ENCODE data around the gene ARPC2.

ARPC2 gene

GRCh38 chr2:218216336-218216673, 684 bp upstream of the ARPC2 start:
- peak in 6 of 56 donors; percentile 2 to 61 (median 24) for DNase-seq

DNA sequence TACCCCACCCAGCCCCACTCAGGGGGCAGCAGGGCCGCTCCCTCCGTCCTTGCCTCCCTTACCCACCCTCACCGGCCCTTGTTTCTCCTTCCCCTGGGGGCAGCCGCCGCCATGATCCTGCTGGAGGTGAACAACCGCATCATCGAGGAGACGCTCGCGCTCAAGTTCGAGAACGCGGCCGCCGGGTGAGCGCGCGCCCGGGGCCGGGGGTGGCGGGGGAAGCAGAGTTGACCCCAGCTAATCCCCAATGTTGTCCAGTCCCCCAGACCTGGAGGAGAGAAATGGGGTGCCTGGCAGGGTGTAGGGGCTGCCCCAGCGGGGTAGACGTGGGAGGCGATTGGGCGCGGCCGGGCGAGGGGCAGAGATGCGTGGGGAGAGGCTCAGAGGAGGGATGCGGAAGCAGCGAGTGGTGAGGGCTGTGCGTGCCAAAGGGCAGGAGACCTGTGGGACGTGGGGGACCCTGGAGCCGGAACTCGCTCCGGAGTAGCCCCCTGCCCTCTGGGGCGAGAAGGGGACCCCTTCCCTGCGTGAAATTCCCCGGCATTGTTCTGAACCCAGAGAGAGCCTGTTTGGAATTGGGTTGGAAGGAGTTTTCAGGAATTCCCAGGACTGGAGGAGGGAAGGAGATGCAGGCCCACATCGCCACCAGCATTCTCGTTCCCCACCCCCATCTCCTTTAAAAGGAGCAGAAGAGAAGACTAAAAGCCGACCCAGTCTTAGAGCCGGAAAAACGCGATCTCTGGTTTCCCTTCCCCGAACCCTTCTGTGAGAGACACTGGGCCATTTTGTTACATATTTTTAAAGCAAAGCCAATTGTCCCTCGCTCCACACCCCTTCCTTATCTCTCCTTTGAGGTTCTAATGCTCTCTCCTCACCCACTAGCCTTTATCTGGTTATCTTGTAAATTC, 625 bp downstream of the ARPC2 start:
- DNase-seq, result peak in 43 of 56 donors; percentile 3 to 81 (median 50)

DNA sequence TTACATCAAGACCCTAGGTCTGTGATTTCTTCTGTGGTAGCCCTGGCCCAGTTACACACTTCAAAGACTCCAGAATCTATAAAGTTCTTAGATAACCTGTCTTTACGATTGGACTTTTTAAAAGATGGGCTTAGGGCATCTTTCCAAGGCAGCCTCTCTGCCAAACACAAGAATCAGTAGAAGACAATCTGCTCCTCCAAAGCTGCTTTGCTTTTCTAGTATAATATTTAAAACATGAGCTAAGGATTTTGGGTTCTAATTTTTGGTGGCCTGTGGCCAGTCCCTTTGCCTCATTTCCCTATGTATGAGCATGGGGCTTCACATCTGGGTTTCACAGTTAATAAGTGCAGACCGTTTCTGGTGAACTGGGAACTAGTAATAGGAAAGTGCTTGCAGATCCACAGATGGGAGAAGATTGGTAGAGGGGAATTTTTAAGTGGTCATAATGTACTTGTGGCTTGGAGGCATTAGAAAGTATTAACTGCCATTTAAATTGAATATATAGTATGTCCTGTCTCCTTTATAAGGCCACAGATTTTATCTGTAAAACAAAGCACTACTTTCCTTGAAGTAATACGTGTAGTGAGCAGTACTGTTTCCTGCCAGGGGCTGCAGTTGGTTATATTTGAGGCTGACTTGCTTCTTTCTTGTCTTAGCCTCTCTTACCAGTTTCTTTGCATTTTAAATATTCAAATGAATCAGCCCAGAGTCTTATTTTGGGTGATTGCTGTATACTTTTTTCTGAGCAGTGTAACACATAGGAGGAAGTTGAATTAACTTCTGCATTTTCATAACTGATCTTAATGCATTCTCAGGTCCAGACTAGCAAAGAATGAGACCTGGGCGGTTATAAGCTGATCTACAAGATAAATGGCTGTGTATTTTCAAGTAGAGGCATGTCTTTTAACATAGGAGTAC, 1.5 kb downstream of the ARPC2 start:
- DNase-seq, result no peak

DNA sequence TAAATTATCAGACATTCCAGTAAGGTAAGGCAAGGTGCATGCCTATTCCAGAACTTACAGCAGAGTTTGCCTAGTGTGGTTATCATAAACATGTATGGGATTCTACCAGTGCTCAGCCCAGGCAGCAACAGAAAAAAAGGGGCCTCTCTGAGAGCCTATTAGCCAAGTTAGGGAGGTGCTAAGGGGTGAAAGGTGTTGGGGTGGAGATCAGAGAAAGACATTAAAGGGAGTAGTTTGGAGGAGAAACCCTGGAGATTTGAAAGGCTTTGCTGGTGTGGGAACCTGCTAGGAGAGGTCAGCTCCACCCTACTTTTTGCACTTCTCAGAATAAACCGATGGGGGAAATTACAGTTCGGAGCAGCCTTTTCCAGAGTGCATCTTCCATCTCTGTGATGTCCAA, 2.9 kb downstream of the ARPC2 start:
- DNase-seq, result no peak

- DNase-seq, result peak in 24 of 56 donors; percentile 0 to 62 (median 14)
These were observed 4.0 kb downstream of the ARPC2 start for GRCh38 chr2:218221000-218221399.

- DNase-seq, result no peak
These were observed 6.1 kb downstream of the ARPC2 start for GRCh38 chr2:218223046-218223445.

GRCh38 chr2:218224186-218224585, 7.2 kb downstream of the ARPC2 start:
- DNase-seq, result no peak

- DNase-seq, result no peak
These were observed 9.9 kb downstream of the ARPC2 start for GRCh38 chr2:218226903-218227302.

GRCh38 chr2:218228366-218229090, 11.5 kb downstream of the ARPC2 start:
- DNase-seq, result no peak

DNA sequence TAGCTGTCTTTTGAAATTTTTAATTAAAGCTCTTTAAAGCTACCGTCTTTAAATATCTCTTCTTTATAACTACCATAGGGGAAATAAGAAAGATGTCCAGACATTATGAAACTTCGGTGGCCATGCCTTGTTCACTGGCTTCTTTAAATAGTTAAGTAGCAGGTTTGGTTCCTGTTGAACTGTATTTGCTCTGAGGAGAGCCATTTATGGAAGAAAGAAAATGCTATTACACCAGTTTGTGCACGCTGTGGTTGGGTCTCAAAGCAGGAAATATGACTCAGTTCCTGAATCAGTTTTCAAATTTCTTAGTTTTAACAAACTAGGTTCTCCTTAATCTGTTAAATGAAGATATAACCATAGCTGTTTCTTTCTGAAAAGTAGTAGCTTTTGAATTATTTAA, 12.2 kb downstream of the ARPC2 start:
- peak in 2 of 56 donors; percentile 1 to 16 for DNase-seq

DNA sequence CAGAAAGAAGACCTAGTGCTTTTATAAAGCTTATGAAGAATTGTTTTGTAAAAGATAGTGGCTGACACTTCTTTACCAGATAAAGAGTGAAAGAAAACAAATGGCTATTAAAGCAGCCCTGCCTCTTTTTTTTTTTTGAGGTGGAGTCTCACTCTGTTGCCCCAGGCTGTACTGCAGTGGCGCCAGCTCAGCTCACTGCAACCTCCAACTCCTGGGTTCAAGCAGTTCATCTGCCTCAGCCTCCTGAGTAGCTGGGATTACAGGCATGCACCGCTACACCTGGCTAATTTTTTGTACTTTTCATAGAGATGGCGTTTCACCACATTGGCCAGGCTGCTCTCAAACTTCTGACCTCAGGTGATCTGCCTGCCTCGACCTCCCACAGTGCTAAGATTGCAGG, 12.9 kb downstream of the ARPC2 start:
- DNase-seq, result no peak

DNA sequence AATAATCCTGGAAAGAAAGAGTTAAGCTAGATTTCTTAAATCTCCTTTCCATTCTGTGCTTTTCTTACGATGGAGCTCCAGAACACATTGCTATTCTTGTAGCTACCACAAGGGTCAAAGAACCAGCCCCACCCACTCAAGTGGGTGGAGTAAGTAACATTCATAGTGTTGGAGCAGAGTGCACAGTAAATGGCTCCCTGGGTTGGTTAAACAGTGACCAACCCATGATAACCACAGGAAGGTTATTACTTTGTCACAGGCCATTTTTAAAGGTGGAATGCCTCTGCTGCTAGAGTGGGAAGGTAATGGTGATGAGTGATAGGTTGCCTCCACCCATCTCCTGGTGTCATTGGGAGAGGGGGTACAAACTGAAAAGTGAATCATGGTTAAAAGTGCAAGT, 13.9 kb downstream of the ARPC2 start:
- DNase-seq, result no peak

GRCh38 chr2:218233543-218233942, 16.6 kb downstream of the ARPC2 start:
- no peak for DNase-seq

GRCh38 chr2:218234521-218234920, 17.5 kb downstream of the ARPC2 start:
- no peak for DNase-seq

DNA sequence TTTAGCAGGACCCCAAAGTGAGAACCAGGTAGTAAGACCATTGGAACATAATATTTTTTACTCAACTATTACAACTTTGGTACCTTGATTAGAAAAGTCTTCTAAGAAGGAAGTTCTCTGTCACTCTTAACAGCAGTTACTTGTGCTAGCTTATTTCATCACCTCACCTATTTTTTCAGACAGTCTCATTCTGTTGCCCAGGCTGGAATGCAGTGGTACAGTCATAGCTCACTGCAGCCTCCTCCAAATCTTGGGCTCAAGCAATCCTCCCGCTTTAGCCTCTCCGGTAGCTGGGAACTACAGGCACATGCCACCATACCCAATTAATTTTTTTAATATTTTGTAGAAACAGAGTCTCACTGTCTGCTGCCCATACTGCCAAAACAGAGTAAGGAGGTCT, 18.0 kb downstream of the ARPC2 start:
- no peak for DNase-seq

- no peak for DNase-seq
These were observed 19.8 kb downstream of the ARPC2 start for GRCh38 chr2:218236829-218237228.

- no peak for DNase-seq
These were observed 21.9 kb downstream of the ARPC2 start for GRCh38 chr2:218238887-218239286.

DNA sequence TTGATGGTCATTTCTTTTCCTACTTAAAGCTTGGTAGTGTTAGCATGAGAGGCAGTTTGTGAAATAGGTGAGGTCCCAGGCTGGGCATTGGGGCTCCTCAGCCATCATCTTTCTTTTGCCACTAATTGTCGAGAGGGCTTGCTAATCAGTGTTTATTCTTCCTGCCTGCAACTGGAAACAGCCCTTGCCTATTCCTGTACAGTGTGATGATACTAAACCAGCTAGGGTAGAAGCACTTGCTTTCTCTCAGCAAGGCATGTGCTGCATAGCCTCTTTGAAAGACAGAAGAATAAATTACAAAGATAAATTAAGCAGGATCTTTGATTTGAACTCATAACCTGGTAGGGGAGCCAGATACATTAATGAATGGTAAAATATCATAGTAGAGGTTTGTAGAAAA, 27.2 kb downstream of the ARPC2 start:
- no peak for DNase-seq

GRCh38 chr2:218244665-218245064, 27.7 kb downstream of the ARPC2 start:
- no peak for DNase-seq

DNA sequence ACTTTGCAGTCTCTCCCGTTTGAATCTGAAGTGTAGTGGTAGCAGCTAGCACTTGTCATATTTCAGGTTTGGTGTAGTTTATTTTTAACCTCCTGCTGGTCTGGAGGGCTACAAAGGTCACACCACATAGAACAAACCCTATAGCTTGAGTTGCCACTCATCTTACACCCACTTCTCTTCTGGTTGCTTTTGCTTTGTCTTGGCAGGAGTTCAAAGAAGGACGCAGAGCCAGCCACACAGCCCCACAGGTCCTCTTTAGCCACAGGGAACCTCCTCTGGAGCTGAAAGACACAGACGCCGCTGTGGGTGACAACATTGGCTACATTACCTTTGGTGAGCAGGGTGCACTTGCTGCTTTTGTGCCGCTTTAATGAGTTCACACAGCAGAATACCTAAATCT, 28.2 kb downstream of the ARPC2 start:
- DNase-seq, result no peak

- DNase-seq, result no peak
These were observed 32.7 kb downstream of the ARPC2 start for GRCh38 chr2:218249691-218250090.

Data from nucleus accumbens (tissue), 56 donors.